HepG2 (cell line): ENCODE measurements around the gene MYEOV. TPM values are rescaled to one million over a fixed set of nuclear protein-coding genes. Genes with fewer than 3 reads are reported as not detected.
A peak's percentile ranks its signal among the peaks of the same experiment; 100 is the strongest.

Source experiments
- ARID2 ChIP-seq: sonication (generic); formaldehyde crosslinking; IDR thresholded peaks from 2 replicates; pipeline ENCODE4 v1.8.1; 2022; ENCODE audit warnings: mild to moderate bottlenecking, missing genetic modification reagents, borderline replicate concordance
- CEBPB ChIP-seq: IDR thresholded peaks from 2 replicates; pipeline ENCODE4 v1.6.1; 2011; ENCODE audit warnings: low read depth, low read length, improper control_type of control experiment, borderline replicate concordance
- EP300 ChIP-seq, 3 experiments: sonication (generic) in 1 of 3; formaldehyde crosslinking in 1 of 3; IDR thresholded peaks; 2 replicates each; pipeline versions ENCODE4 v1.5.1 to v1.6.1; 2011 to 2020; ENCODE audit warnings: low read depth in 2 of 3, low read length in 2 of 3, borderline replicate concordance in 1 of 3, improper control_type of control experiment in 1 of 3, mild to moderate bottlenecking in 1 of 3, missing genetic modification reagents in 1 of 3, moderate library complexity in 1 of 3
- FIP1L1 ChIP-seq: fragments of 200-400 bp; formaldehyde crosslinking; IDR thresholded peaks from 2 replicates; pipeline ENCODE4 v1.6.1; 2018; ENCODE audit warnings: low read depth, mild to moderate bottlenecking, low read length, moderate library complexity, borderline replicate concordance; ENCODE audit not compliant: insufficient read depth
- FOXA3 ChIP-seq: IDR thresholded peaks from 2 replicates; pipeline ENCODE4 v1.6.1; 2016; ENCODE audit warnings: missing genetic modification reagents, missing compliant biosample characterization
- GATAD2A ChIP-seq: IDR thresholded peaks from 2 replicates; pipeline ENCODE4 v1.6.1; 2016
- GZF1 ChIP-seq: sonication (generic); formaldehyde crosslinking; IDR thresholded peaks from 2 replicates; pipeline ENCODE4 v1.5.1; 2020; ENCODE audit warnings: mild to moderate bottlenecking, missing genetic modification reagents
- HES4 ChIP-seq: sonication (generic); formaldehyde crosslinking; IDR thresholded peaks from 2 replicates; pipeline ENCODE4 v1.9.0; 2021; ENCODE audit warnings: mild to moderate bottlenecking, missing genetic modification reagents, borderline replicate concordance
- ISX ChIP-seq: sonication (generic); formaldehyde crosslinking; conservative IDR thresholded peaks from 2 replicates; pipeline ENCODE4 v1.5.0; 2020; ENCODE audit warnings: missing genetic modification reagents
- KDM2A ChIP-seq: sonication (generic); formaldehyde crosslinking; IDR thresholded peaks from 2 replicates; pipeline ENCODE4 v1.4.0; 2020; ENCODE audit warnings: low read depth, missing genetic modification reagents, borderline replicate concordance
- PLRG1 ChIP-seq: fragments of 450-650 bp; conservative IDR thresholded peaks from 2 replicates; pipeline ENCODE4 v1.6.1; 2016
- PPARG ChIP-seq: conservative IDR thresholded peaks from 2 replicates; pipeline ENCODE4 v1.6.1; 2016; ENCODE audit warnings: missing biosample characterization, missing genetic modification reagents
- RBAK ChIP-seq: sonication (generic); formaldehyde crosslinking; IDR thresholded peaks from 2 replicates; pipeline ENCODE4 v1.5.1; 2020; ENCODE audit warnings: mild to moderate bottlenecking, missing genetic modification reagents
- REPIN1 ChIP-seq: sonication (generic); formaldehyde crosslinking; IDR thresholded peaks from 2 replicates; pipeline ENCODE4 v1.8.0; 2022; ENCODE audit warnings: missing genetic modification reagents, low read depth, mild to moderate bottlenecking, borderline replicate concordance
- SP140L ChIP-seq: sonication (generic); formaldehyde crosslinking; IDR thresholded peaks from 2 replicates; pipeline ENCODE4 v1.4.0; 2020; ENCODE audit warnings: missing genetic modification reagents, borderline replicate concordance
- TBP ChIP-seq: sonication (generic); formaldehyde crosslinking; IDR thresholded peaks from 2 replicates; pipeline ENCODE4 v1.5.0; 2020; ENCODE audit warnings: missing genetic modification reagents
- TBX2 ChIP-seq: sonication (generic); formaldehyde crosslinking; IDR thresholded peaks from 2 replicates; pipeline ENCODE4 v1.5.0; 2020; ENCODE audit warnings: missing genetic modification reagents, mild to moderate bottlenecking, borderline replicate concordance
- XBP1 ChIP-seq: sonication (generic); formaldehyde crosslinking; IDR thresholded peaks from 2 replicates; pipeline ENCODE4 v1.5.0; 2020; ENCODE audit warnings: missing genetic modification reagents
- ZBTB7B ChIP-seq: sonication (generic); formaldehyde crosslinking; IDR thresholded peaks from 2 replicates; pipeline ENCODE4 v1.4.0; 2020; ENCODE audit warnings: missing genetic modification reagents
- ZFX ChIP-seq: sonication (generic); formaldehyde crosslinking; IDR thresholded peaks from 2 replicates; pipeline ENCODE4 v1.4.0; 2020; ENCODE audit warnings: mild to moderate bottlenecking, low read depth, missing genetic modification reagents, moderate library complexity
- ZNF281 ChIP-seq: sonication (generic); formaldehyde crosslinking; IDR thresholded peaks from 2 replicates; pipeline ENCODE4 v1.4.0; 2020; ENCODE audit warnings: missing genetic modification reagents, borderline replicate concordance
- ZNF382 ChIP-seq: sonication (generic); formaldehyde crosslinking; IDR thresholded peaks from 2 replicates; pipeline ENCODE4 v1.5.0; 2020; ENCODE audit warnings: missing genetic modification reagents, mild to moderate bottlenecking, borderline replicate concordance
- ZNF414 ChIP-seq: sonication (generic); formaldehyde crosslinking; IDR thresholded peaks from 2 replicates; pipeline ENCODE4 v1.5.0; 2020; ENCODE audit warnings: missing genetic modification reagents
- ZNF484 ChIP-seq: sonication (generic); formaldehyde crosslinking; IDR thresholded peaks from 2 replicates; pipeline ENCODE4 v1.5.1; 2020; ENCODE audit warnings: mild to moderate bottlenecking, low read depth, missing genetic modification reagents, borderline replicate concordance
- ZNF672 ChIP-seq: sonication (generic); formaldehyde crosslinking; IDR thresholded peaks from 2 replicates; pipeline ENCODE4 v1.8.1; 2022; ENCODE audit warnings: missing genetic modification reagents
- ZNF746 ChIP-seq: sonication (generic); formaldehyde crosslinking; IDR thresholded peaks from 2 replicates; pipeline ENCODE4 v1.8.0; 2022; ENCODE audit warnings: mild to moderate bottlenecking, missing genetic modification reagents
- ZNF777 ChIP-seq: sonication (generic); formaldehyde crosslinking; IDR thresholded peaks from 2 replicates; pipeline ENCODE4 v1.4.0; 2020; ENCODE audit warnings: missing genetic modification reagents
- polyA plus RNA-seq, 8 experiments: library from polyadenylated mRNA; depleted of rRNA in 3 of 8; stranded (reverse) in 7 of 8; unstranded in 1 of 8; fragments of >200 nt; fragmentation: Illumina TruSeq in 4 of 8; extraction: Trizol in 4 of 8; gene quantifications; 2 replicates each; pipeline versions ENCODE4 v1.2.1 to v1.2.3, GENCODE V29; 2011 to 2016; ENCODE audit warnings: low read depth in 4 of 8, missing spikeins in 1 of 8, mixed read lengths in 1 of 8; ENCODE audit not compliant: insufficient read depth in 1 of 8
- total RNA-seq, 5 experiments: library from RNA; depleted of rRNA; stranded (reverse); fragments of >200 nt; fragmentation: Illumina TruSeq; extraction: Trizol; gene quantifications; 2 replicates each; pipeline ENCODE4 v1.2.3, GENCODE V29; 2016; ENCODE audit warnings: low read depth in 1 of 5

The MYEOV gene
- total and polyA plus RNA-seq, 2 of the 13 experiments (the other 11 are each of a cell fraction or from before 2014, with no cell fraction given), result 0.33 to 1.8 TPM

GRCh38 chr11:69296890-69297786 is 3.2 kb downstream of the MYEOV start (continued):
- TF ChIP-seq EP300 (IDR thresholded peaks at IDR 0.05; ENCODE audit: low read depth in 2 of 2, low read length in 2 of 2) (peak in 1 of 2 experiments; percentile 64; a peak in 1 of 4 replicates), EP300 (CRISPR knock-in tag; IDR thresholded peaks at IDR 0.05; ENCODE audit: borderline replicate concordance) (peak; percentile 59; the same call in 1 of the 2 replicates), PLRG1 (no peak), PPARG (CRISPR knock-in tag) (no peak), XBP1 (CRISPR knock-in tag) (no peak), ZBTB7B (CRISPR knock-in tag) (0 out of 2 replicates have a peak, but pooled peaks have one; percentile 40), GZF1 (CRISPR knock-in tag) (no peak), ZNF414 (CRISPR knock-in tag) (no peak), HES4 (CRISPR knock-in tag) (no peak), GATAD2A (0 out of 2 replicates have a peak, but pooled peaks have one; percentile 35), CEBPB (no peak; the same call in 1 of the 2 replicates), ZFX (no peak), SP140L (no peak), TBP (no peak), REPIN1 (CRISPR knock-in tag) (no peak), KDM2A (peak; percentile 26; the same call in 1 of the 2 replicates), ISX (CRISPR knock-in tag) (no peak), RBAK (no peak), ARID2 (CRISPR knock-in tag) (peak; percentile 76; the same call in 1 of the 2 replicates), FIP1L1 (no peak), ZNF777 (CRISPR knock-in tag) (no peak), ZNF672 (CRISPR knock-in tag) (no peak), ZNF484 (CRISPR knock-in tag) (no peak), FOXA3 (CRISPR knock-in tag) (peak; percentile 7; the same call in 1 of the 2 replicates), ZNF281 (CRISPR knock-in tag) (no peak; the same call in 1 of the 2 replicates), ZNF746 (CRISPR knock-in tag) (no peak), TBX2 (no peak), ZNF382 (no peak)
